IMR-90 (cell line): ENCODE data around the gene NFIA.

ENCODE experiments used
- BHLHE40 ChIP-seq: fragments of 150-350 bp; IDR thresholded peaks from 2 replicates; pipeline ENCODE4 v1.6.1; 2016; ENCODE audit warnings: mild to moderate bottlenecking, low read depth, low read length
- CEBPB ChIP-seq: IDR thresholded peaks from 2 replicates; pipeline ENCODE4 v1.6.1; 2012; ENCODE audit warnings: low read depth, low read length, improper control_type of control experiment
- CTCF ChIP-seq: conservative IDR thresholded peaks from 2 replicates; pipeline ENCODE4 v1.5.1; 2012; ENCODE audit warnings: mild to moderate bottlenecking, low read depth, low read length, improper control_type of control experiment
- ELK1 ChIP-seq: fragments of 150-350 bp; IDR thresholded peaks from 2 replicates; pipeline ENCODE4 v1.6.1; 2016; ENCODE audit warnings: low read depth, mild to moderate bottlenecking, low read length, moderate library complexity, borderline replicate concordance
- FOS ChIP-seq: fragments of 150-350 bp; IDR thresholded peaks from 2 replicates; pipeline ENCODE4 v1.6.1; 2016; ENCODE audit warnings: low read depth, low read length
- MAFK ChIP-seq: IDR thresholded peaks from 2 replicates; pipeline ENCODE4 v1.6.1; 2012; ENCODE audit warnings: low read depth, low read length, improper control_type of control experiment
- MAZ ChIP-seq: IDR thresholded peaks from 2 replicates; pipeline ENCODE4 v1.6.1; 2012; ENCODE audit warnings: low read depth, mild to moderate bottlenecking, low read length, improper control_type of control experiment, moderate library complexity, borderline replicate concordance
- NFE2L2 ChIP-seq: fragments of 150-350 bp; IDR thresholded peaks from 2 replicates; pipeline ENCODE4 v1.6.1; 2016; ENCODE audit warnings: low read depth, mild to moderate bottlenecking, low read length
- POLR2A ChIP-seq: IDR thresholded peaks from 2 replicates; pipeline ENCODE4 v1.6.1; 2012; ENCODE audit warnings: mild to moderate bottlenecking, low read depth, low read length
- RAD21 ChIP-seq: IDR thresholded peaks from 2 replicates; pipeline ENCODE4 v1.6.1; 2012; ENCODE audit warnings: low read length, improper control_type of control experiment
- RCOR1 ChIP-seq: IDR thresholded peaks from 2 replicates; pipeline ENCODE4 v1.6.1; 2012; ENCODE audit warnings: mild to moderate bottlenecking, low read length, improper control_type of control experiment; ENCODE audit not compliant: insufficient replicate concordance
- RFX5 ChIP-seq: IDR thresholded peaks from 2 replicates; pipeline ENCODE4 v1.8.0; 2012; ENCODE audit warnings: low read depth, mild to moderate bottlenecking, low read length, moderate library complexity
- SMC3 ChIP-seq: fragments of 150-350 bp; IDR thresholded peaks from 2 replicates; pipeline ENCODE4 v1.6.1; 2016; ENCODE audit warnings: low read depth, mild to moderate bottlenecking, antibody characterized with exemption, low read length, moderate library complexity
- USF2 ChIP-seq: fragments of 150-350 bp; IDR thresholded peaks from 2 replicates; pipeline ENCODE4 v1.6.1; 2017; ENCODE audit warnings: mild to moderate bottlenecking, antibody characterized with exemption, low read length, low read depth

GRCh38 chr1:61056573-61057439 is 25.6 kb upstream of the NFIA start:
- TF ChIP-seq USF2 (no peak), POLR2A (no peak), ELK1 (no peak), CTCF (no peak), RAD21 (no peak), NFE2L2 (no peak), BHLHE40 (peak; percentile 7; the same call in 1 of the 2 replicates), CEBPB (no peak), SMC3 (no peak), RCOR1 (no peak), RFX5 (no peak), MAZ (no peak), FOS (no peak), MAFK (no peak)
